ENCODE results near the gene DEFB132. TPM values are rescaled to one million over a fixed set of nuclear protein-coding genes. Genes with fewer than 3 reads are reported as not detected.

Gene DEFB132
- total RNA-seq, 1 donor from 2014 or later = not detected

DNA sequence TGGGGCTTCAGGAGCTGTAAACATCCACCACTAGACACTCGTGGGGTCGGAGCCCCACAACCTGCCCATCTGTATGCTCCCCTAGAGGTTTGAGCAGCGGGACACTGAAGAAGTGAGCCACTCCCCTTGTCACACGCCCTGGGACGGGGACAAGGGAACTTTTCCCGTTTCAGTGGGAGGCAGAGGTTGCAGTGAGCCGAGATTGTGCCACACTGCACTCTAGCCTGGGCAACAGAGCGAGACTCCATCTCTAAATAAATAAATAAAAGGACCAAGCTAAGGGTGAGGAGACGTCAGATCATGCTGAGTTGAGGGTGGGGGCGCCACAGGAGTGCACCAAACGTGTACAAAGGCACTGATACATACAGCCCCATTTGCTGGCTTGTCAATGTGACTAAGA lies 48.2 kb downstream of the DEFB132 start:
- no peak for DNase-seq (ENCODE audit: extremely low spot score, unreplicated experiment)
- H3K27me3 Mint-ChIP-seq (ENCODE audit: unreplicated experiment) = no peaks in the 10 kb centered on the region
- H3K9me3 Mint-ChIP-seq (ENCODE audit: unreplicated experiment) = no peaks in the 10 kb centered on the region
- TF ChIP-seq, protein P1, sequence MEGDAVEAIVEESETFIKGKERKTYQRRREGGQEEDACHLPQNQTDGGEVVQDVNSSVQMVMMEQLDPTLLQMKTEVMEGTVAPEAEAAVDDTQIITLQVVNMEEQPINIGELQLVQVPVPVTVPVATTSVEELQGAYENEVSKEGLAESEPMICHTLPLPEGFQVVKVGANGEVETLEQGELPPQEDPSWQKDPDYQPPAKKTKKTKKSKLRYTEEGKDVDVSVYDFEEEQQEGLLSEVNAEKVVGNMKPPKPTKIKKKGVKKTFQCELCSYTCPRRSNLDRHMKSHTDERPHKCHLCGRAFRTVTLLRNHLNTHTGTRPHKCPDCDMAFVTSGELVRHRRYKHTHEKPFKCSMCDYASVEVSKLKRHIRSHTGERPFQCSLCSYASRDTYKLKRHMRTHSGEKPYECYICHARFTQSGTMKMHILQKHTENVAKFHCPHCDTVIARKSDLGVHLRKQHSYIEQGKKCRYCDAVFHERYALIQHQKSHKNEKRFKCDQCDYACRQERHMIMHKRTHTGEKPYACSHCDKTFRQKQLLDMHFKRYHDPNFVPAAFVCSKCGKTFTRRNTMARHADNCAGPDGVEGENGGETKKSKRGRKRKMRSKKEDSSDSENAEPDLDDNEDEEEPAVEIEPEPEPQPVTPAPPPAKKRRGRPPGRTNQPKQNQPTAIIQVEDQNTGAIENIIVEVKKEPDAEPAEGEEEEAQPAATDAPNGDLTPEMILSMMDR (IDR thresholded peaks at IDR 0.05) = no peak
- no peak overlapping the region for H3K27ac Mint-ChIP-seq (ENCODE audit: unreplicated experiment)
- H3K36me3 Mint-ChIP-seq (ENCODE audit: unreplicated experiment) = peaks cover 2% of the 10 kb centered on the region
- H3K4me3 Mint-ChIP-seq (ENCODE audit: unreplicated experiment) = no peak overlapping the region
- peaks cover 41% of the 10 kb centered on the region for H3K4me1 Mint-ChIP-seq (ENCODE audit: unreplicated experiment)

DNA sequence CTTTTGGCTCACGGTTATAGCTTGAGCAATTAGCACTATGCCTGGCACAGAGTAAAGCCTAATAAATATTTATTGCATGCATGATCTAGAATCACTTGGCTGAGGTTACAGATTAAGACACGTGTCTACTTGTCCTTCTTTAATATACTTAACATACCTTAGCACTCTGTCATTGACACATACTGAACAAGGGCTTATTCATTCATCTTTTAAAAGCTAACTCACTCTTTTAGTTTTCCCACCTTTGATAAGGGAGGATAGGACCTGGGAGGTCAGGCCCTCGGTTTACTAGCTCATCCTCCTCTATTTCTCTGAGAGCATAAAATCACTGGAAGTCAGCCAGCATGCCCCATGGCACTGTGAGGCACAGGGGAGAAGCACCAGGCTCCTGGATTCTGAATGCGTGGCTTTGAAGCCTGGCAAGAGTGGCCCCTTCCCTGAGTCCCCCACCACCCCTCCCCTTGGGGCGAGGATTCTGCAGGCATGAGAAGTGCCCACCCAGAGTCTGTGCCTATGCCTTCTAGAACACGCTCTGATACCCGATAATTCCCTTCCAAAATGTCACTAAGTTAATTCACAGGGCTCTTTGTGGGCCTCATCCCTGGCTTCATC lies 51.0 kb downstream of the DEFB132 start:
- Mint-ChIP-seq H3K4me1 (ENCODE audit: unreplicated experiment) (peaks cover 34% of the 10 kb centered on the region), H3K4me3 (ENCODE audit: unreplicated experiment) (no peak overlapping the region), H3K9me3 (ENCODE audit: unreplicated experiment) (no peaks in the 10 kb centered on the region), H3K36me3 (ENCODE audit: unreplicated experiment) (no peaks in the 10 kb centered on the region), H3K27me3 (ENCODE audit: unreplicated experiment) (no peaks in the 10 kb centered on the region), H3K27ac (ENCODE audit: unreplicated experiment) (peak overlapping the region; percentile 97)
- TF ChIP-seq, protein P1 (IDR thresholded peaks at IDR 0.05) = no peak
- no peak for DNase-seq (ENCODE audit: extremely low spot score, unreplicated experiment)

DNA sequence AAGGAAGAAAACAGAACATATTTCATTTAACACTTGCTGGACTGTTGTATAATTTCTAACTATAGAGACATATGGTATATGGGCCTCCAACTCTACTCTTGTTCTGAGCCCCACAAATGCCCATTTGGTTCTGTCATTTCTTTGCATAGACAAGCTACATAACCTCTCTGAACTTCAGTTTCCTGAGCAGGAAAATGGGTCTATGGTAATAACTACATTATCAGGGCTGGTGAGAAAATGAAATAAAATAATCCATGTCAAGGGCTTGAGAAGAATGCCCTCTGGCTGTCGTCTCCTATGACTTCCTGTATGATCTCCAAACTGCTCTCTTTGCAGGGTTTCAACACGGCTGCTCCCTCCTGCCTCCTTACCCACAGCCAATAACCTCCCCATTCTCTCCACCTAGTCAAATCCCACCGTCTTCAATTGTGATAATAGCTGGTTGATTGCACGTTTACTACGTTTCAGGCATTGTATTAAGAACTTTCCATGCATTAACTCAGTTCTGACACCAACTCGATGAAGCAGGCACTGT lies 51.8 kb downstream of the DEFB132 start:
- Mint-ChIP-seq H3K27me3 (ENCODE audit: unreplicated experiment) (no peaks in the 10 kb centered on the region), H3K9me3 (ENCODE audit: unreplicated experiment) (no peaks in the 10 kb centered on the region), H3K4me1 (ENCODE audit: unreplicated experiment) (peaks cover 34% of the 10 kb centered on the region), H3K27ac (ENCODE audit: unreplicated experiment) (peak overlapping the region; percentile 97), H3K36me3 (ENCODE audit: unreplicated experiment) (no peaks in the 10 kb centered on the region), H3K4me3 (ENCODE audit: unreplicated experiment) (peak overlapping the region; percentile 84)
- TF ChIP-seq, protein P1 (IDR thresholded peaks at IDR 0.05) = peak; percentile 23
- DNase-seq (ENCODE audit: extremely low spot score, unreplicated experiment) = no peak

DNA sequence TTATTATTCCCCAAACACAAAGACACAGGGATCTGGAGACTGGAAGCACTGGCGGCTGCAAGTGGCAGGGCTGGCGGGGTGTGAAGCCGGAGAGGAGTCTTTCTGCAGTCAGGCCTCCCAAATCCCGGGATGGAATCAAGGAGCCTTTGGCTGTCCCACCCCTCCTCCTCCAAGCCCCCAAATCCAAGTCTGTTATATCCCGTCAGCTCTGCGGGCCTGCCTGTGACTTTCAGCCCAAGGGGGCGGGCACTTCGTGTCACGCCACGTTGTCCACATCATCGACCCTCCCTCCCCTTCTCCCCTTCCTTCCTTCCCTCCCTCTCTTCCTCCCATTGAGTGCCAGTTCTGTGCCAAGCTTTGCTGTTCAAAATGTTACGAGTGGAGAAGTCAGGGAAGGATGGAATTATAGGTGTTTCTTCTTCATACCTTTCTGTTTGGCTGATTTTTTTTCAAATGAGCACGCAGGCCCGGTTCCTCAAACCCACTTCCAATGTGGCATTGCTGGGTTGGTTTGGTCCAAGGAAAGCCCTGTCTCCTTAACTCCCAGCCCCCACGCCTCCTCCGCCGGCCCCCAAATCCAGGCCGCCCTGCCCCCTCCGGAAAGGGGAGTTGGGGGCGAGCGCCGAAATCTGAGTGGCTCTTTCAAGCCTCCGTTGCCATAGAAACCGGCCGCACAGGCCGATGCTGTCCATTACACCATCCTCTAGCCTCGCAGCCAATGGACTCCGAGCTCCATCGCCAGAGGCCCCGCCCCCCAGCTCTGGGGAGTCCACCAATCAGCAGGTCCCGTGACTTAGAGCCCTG lies 52.5 kb downstream of the DEFB132 start:
- DNase-seq (ENCODE audit: extremely low spot score, unreplicated experiment) = peak; percentile 99
- Mint-ChIP-seq H3K4me3 (ENCODE audit: unreplicated experiment) (peak overlapping the region; percentile 84), H3K27ac (ENCODE audit: unreplicated experiment) (peak overlapping the region; percentile 97), H3K27me3 (ENCODE audit: unreplicated experiment) (no peaks in the 10 kb centered on the region), H3K9me3 (ENCODE audit: unreplicated experiment) (no peaks in the 10 kb centered on the region), H3K36me3 (ENCODE audit: unreplicated experiment) (no peaks in the 10 kb centered on the region), H3K4me1 (ENCODE audit: unreplicated experiment) (peaks cover 34% of the 10 kb centered on the region)
- TF ChIP-seq, protein P1 (IDR thresholded peaks at IDR 0.05) = no peak

DNA sequence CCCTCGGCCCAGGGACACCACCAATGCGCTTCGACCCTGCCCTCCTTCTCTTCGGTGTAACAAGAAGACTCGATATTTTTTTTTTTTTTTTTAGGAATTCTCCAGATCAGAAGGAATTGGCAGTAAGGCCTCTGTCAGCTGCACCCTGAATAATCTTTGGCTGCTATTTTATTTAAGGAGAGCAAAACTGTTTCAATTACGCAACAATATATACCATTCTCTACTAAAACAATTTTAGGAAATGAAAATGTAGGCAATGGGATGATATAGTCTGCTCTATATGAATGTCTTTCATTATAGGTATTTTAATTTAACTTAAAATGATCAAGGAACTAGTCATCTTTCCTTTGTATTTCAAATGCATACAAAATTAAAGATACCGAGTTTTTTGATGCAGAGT lies 53.1 kb downstream of the DEFB132 start:
- H3K9me3 Mint-ChIP-seq (ENCODE audit: unreplicated experiment) = no peaks in the 10 kb centered on the region
- H3K27ac Mint-ChIP-seq (ENCODE audit: unreplicated experiment) = peak overlapping the region; percentile 97
- H3K4me3 Mint-ChIP-seq (ENCODE audit: unreplicated experiment) = peak overlapping the region; percentile 84
- H3K27me3 Mint-ChIP-seq (ENCODE audit: unreplicated experiment) = no peaks in the 10 kb centered on the region
- TF ChIP-seq, protein P1 (IDR thresholded peaks at IDR 0.05) = no peak
- H3K4me1 Mint-ChIP-seq (ENCODE audit: unreplicated experiment) = peaks cover 34% of the 10 kb centered on the region
- H3K36me3 Mint-ChIP-seq (ENCODE audit: unreplicated experiment) = no peaks in the 10 kb centered on the region
- no peak for DNase-seq (ENCODE audit: extremely low spot score, unreplicated experiment)

Data from osteocyte (in vitro differentiated cells).